ENCODE measurements around the gene ATXN1L. TPM values are rescaled to one million over a fixed set of nuclear protein-coding genes. Genes with fewer than 3 reads are reported as not detected.
A peak's percentile ranks its signal among the peaks of the same experiment; 100 is the strongest.
"Not testable (repeated sequence)": the region's sequence is repeated elsewhere in the genome, so short reads cannot be mapped to it uniquely, and the experiment has no call there.

ATXN1L gene
- total RNA-seq, 1 donor from 2014 or later = 16.2 TPM

- peak; percentile 100 for DNase-seq
These were observed 49.3 kb downstream of the ATXN1L start, which contains the start of gene IST1 for GRCh38 chr16:71894921-71895678. Gene IST1 (plus strand): TSS chr16:71895531. CDS start chr16:71915641, 20,110 bp downstream.

GRCh38 chr16:71895679-71896365 is 50.0 kb downstream of the ATXN1L start:
- peak; percentile 48 for DNase-seq

- DNase-seq = no peak
These were observed 51.1 kb downstream of the ATXN1L start for GRCh38 chr16:71896764-71897368.

GRCh38 chr16:71899171-71899570 is 53.4 kb downstream of the ATXN1L start:
- DNase-seq = no peak

GRCh38 chr16:71902656-71903365 is 57.0 kb downstream of the ATXN1L start:
- DNase-seq = no peak

- DNase-seq = no peak
These were observed 57.8 kb downstream of the ATXN1L start for GRCh38 chr16:71903608-71904007.

- DNase-seq = no peak
These were observed 58.5 kb downstream of the ATXN1L start for GRCh38 chr16:71904239-71904638.

- not testable (repeated sequence) for DNase-seq
These were observed 60.0 kb downstream of the ATXN1L start for GRCh38 chr16:71905765-71906164.

Other genes starting within 250 kb of the ATXN1L start
- gene MARVELD3, start 219.8 kb upstream of the ATXN1L start, total RNA-seq = not detected in 2 replicates
- 9.0 and 10.5 TPM in 2 replicates for gene PHLPP2, start 121.3 kb upstream of the ATXN1L start, total RNA-seq
- 69.1 and 92.3 TPM in 2 replicates for gene AP1G1, start 37.1 kb upstream of the ATXN1L start, total RNA-seq
- 5.6 and 6.8 TPM in 2 replicates for gene ZNF821, start 38.2 kb downstream of the ATXN1L start, total RNA-seq
- gene IST1, start 49.6 kb downstream of the ATXN1L start, total RNA-seq = 203 and 267 TPM in 2 replicates
- under 0.01 TPM in 1 of 2 replicates, not detected in the other for gene PKD1L3, start 154.4 kb downstream of the ATXN1L start, total RNA-seq
- gene DHODH, start 162.8 kb downstream of the ATXN1L start, total RNA-seq = 3.4 and 4.6 TPM in 2 replicates
- gene HP, start 208.5 kb downstream of the ATXN1L start, total RNA-seq = 0.05 TPM in 1 of 2 replicates, not detected in the other
- gene HPR, start 217.2 kb downstream of the ATXN1L start, total RNA-seq = not detected in 2 replicates
- gene TXNL4B, start 247.6 kb downstream of the ATXN1L start, total RNA-seq = 10.6 and 14.5 TPM in 2 replicates
- 97.9 and 117 TPM in 2 replicates for gene DHX38, start 247.9 kb downstream of the ATXN1L start, total RNA-seq